Kidney tubule cell (primary cell): ENCODE data around the gene CDH4.

ENCODE experiments used
- DNase-seq: peaks from one replicate; pipeline ENCODE4 v3.0.0-alpha.2; 2018; ENCODE audit warnings: low spot score

Gene CDH4

GRCh38 chr20:61356196-61356595 lies 104.1 kb downstream of the CDH4 start:
- DNase-seq, result peak; percentile 53

GRCh38 chr20:61357119-61357518 lies 105.1 kb downstream of the CDH4 start:
- no peak for DNase-seq

- DNase-seq, result no peak
Measured at GRCh38 chr20:61359254-61359653, 107.2 kb downstream of the CDH4 start.

- no peak for DNase-seq
Measured at GRCh38 chr20:61360296-61360695, 108.2 kb downstream of the CDH4 start.

- DNase-seq, result no peak
Measured at GRCh38 chr20:61360940-61361339, 108.9 kb downstream of the CDH4 start.

GRCh38 chr20:61361501-61361900 lies 109.4 kb downstream of the CDH4 start:
- DNase-seq, result no peak

GRCh38 chr20:61364147-61364546 lies 112.1 kb downstream of the CDH4 start:
- no peak for DNase-seq

GRCh38 chr20:61366914-61367313 lies 114.9 kb downstream of the CDH4 start:
- no peak for DNase-seq

GRCh38 chr20:61369731-61370520 lies 117.9 kb downstream of the CDH4 start:
- DNase-seq, result no peak

GRCh38 chr20:61370841-61371303 lies 118.8 kb downstream of the CDH4 start:
- no peak for DNase-seq

- DNase-seq, result no peak
Measured at GRCh38 chr20:61371501-61372136, 119.6 kb downstream of the CDH4 start.

- no peak for DNase-seq
Measured at GRCh38 chr20:61372137-61373054, 120.3 kb downstream of the CDH4 start.

- DNase-seq, result no peak
Measured at GRCh38 chr20:61373055-61373399, 121.0 kb downstream of the CDH4 start.

GRCh38 chr20:61373956-61374545 lies 122.0 kb downstream of the CDH4 start:
- DNase-seq, result no peak

- DNase-seq, result no peak
Measured at GRCh38 chr20:61376541-61377240, 124.6 kb downstream of the CDH4 start.

- no peak for DNase-seq
Measured at GRCh38 chr20:61378694-61379355, 126.8 kb downstream of the CDH4 start.

- no peak for DNase-seq
Measured at GRCh38 chr20:61379898-61380544, 128.0 kb downstream of the CDH4 start.

- DNase-seq, result no peak
Measured at GRCh38 chr20:61380545-61380915, 128.5 kb downstream of the CDH4 start.

GRCh38 chr20:61382194-61382593 lies 130.1 kb downstream of the CDH4 start:
- no peak for DNase-seq

- DNase-seq, result no peak
Measured at GRCh38 chr20:61385296-61385695, 133.2 kb downstream of the CDH4 start.

- no peak for DNase-seq
Measured at GRCh38 chr20:61385731-61386130, 133.7 kb downstream of the CDH4 start.
